H1 (cell line): ENCODE measurements around the gene CACNA1C. TPM values are rescaled to one million over a fixed set of nuclear protein-coding genes. Genes with fewer than 3 reads are reported as not detected.

Experiments used
- CTCF ChIA-PET: fragments of 300-600 bp; sonication (Branson Sonifier 250); formaldehyde crosslinking; loops from one replicate; lab custom pipeline; 2021; ENCODE audit not compliant: partially characterized antibody; lab: Charles Lee
- POLR2A ChIA-PET: fragments of 300-600 bp; sonication (Branson Sonifier 250); formaldehyde crosslinking; loops from one replicate; lab custom pipeline; 2021; ENCODE audit warnings: inconsistent platforms; ENCODE audit not compliant: partially characterized antibody; lab: Charles Lee
- DNase-seq, 2 experiments: peaks; one replicate each; pipeline versions ENCODE4 v3.0.0 to v3.0.0-alpha.2; 2010 to 2022; ENCODE audit warnings: low spot score in 2 of 2, low read depth in 1 of 2, mixed read lengths in 1 of 2
- FAIRE-seq: peaks from 2 replicates; lab custom pipeline; 2011; peaks lifted over from hg19 to GRCh38; lab: Jason Lieb, UNC
- H2AFZ ChIP-seq: 2 replicates; pipeline ENCODE4 v1.8.1; 2012; ENCODE audit warnings: low read length, inconsistent platforms
- H2AK5ac ChIP-seq: 2 replicates; pipeline ENCODE4 v1.6.1; 2013; ENCODE audit warnings: low read depth, low read length
- H2BK120ac ChIP-seq: replicated peaks from 2 replicates; pipeline ENCODE3; 2013; ENCODE audit warnings: low read depth, low read length, inconsistent platforms
- H2BK12ac ChIP-seq: 2 replicates; pipeline ENCODE4 v1.6.1; 2013; ENCODE audit warnings: low read depth, low read length
- H2BK15ac ChIP-seq: 2 replicates; pipeline ENCODE4 v1.6.1; 2013; ENCODE audit warnings: low read length
- H2BK20ac ChIP-seq: 2 replicates; pipeline ENCODE4 v1.6.1; 2013; ENCODE audit warnings: low read length
- H2BK5ac ChIP-seq: 2 replicates; pipeline ENCODE4 v1.6.1; 2013; ENCODE audit warnings: low read depth, low read length
- H3K14ac ChIP-seq: 2 replicates; pipeline ENCODE4 v1.6.1; 2013; ENCODE audit warnings: inconsistent platforms; ENCODE audit not compliant: insufficient read length
- H3K18ac ChIP-seq: 2 replicates; pipeline ENCODE4 v1.6.1; 2013; ENCODE audit warnings: low read length; ENCODE audit errors: extremely low read depth
- H3K23ac ChIP-seq: 2 replicates; pipeline ENCODE4 v1.6.1; 2013; ENCODE audit warnings: inconsistent platforms; ENCODE audit not compliant: insufficient read length
- H3K23me2 ChIP-seq: 2 replicates; pipeline ENCODE4 v1.6.1; 2013; ENCODE audit warnings: low read depth, low read length
- H3K27ac ChIP-seq: 2 replicates; pipeline ENCODE4 v1.6.1; 2011; ENCODE audit warnings: low read depth, low read length, inconsistent platforms
- H3K27me3 ChIP-seq, 4 experiments: replicated peaks in 1 of 4; 1 replicate in 1 of 4; 2 replicates in 3 of 4; pipeline versions ENCODE4 v1.6.1 to v1.8.1; 2011 to 2013; ENCODE audit warnings: low read length in 3 of 4, mild to moderate bottlenecking in 3 of 4, inconsistent platforms in 2 of 4, mixed read lengths in 2 of 4, moderate library complexity in 1 of 4; ENCODE audit not compliant: control insufficient read depth in 3 of 4, insufficient read depth in 3 of 4; ENCODE audit errors: extremely low read depth in 1 of 4
- H3K36me3 ChIP-seq, 4 experiments: 2 replicates each; pipeline versions ENCODE4 v1.6.1 to v1.8.1; 2011 to 2013; ENCODE audit warnings: mild to moderate bottlenecking in 4 of 4, low read length in 3 of 4, moderate library complexity in 2 of 4, control low read depth in 1 of 4, inconsistent platforms in 1 of 4; ENCODE audit not compliant: insufficient read depth in 4 of 4, control insufficient read depth in 2 of 4
- H3K4ac ChIP-seq: replicated peaks from 2 replicates; pipeline ENCODE3; 2013; ENCODE audit warnings: low read length, low read depth, mixed read lengths, inconsistent platforms; ENCODE audit not compliant: insufficient read length
- H3K4me1 ChIP-seq, 4 experiments: replicated peaks in 1 of 4; 1 replicate in 1 of 4; 2 replicates in 3 of 4; pipeline versions ENCODE4 v1.6.1 to v1.8.1; 2011 to 2013; ENCODE audit warnings: low read length in 3 of 4, inconsistent platforms in 2 of 4, mixed read lengths in 1 of 4; ENCODE audit not compliant: insufficient read depth in 4 of 4, control insufficient read depth in 3 of 4
- H3K4me2 ChIP-seq, 2 experiments: 2 replicates each; pipeline versions ENCODE4 v1.6.1 to v1.8.1; 2011 to 2013; ENCODE audit warnings: low read depth in 2 of 2, low read length in 2 of 2, control low read depth in 1 of 2, inconsistent platforms in 1 of 2, mild to moderate bottlenecking in 1 of 2; ENCODE audit not compliant: insufficient read depth in 1 of 2
- H3K4me3 ChIP-seq, 4 experiments: fragments of 200-600, 300-600 bp in 1 of 4; sonication (generic), shearing (Covaris generic), sonication (Bioruptor Twin) in 1 of 4; 2 replicates each; pipeline versions ENCODE4 v1.5.1 to v1.8.1; 2011 to 2016; ENCODE audit warnings: low read length in 4 of 4, low read depth in 3 of 4, control low read depth in 2 of 4, inconsistent platforms in 2 of 4, mild to moderate bottlenecking in 2 of 4, mixed read lengths in 1 of 4, moderate library complexity in 1 of 4; ENCODE audit not compliant: insufficient read depth in 2 of 4; ENCODE audit errors: extremely low read depth in 1 of 4
- H3K56ac ChIP-seq: replicated peaks from 2 replicates; pipeline ENCODE3; 2013; ENCODE audit warnings: low read depth, mild to moderate bottlenecking, mixed read lengths, low read length, inconsistent platforms; ENCODE audit not compliant: insufficient read length
- H3K79me1 ChIP-seq: 2 replicates; pipeline ENCODE4 v1.6.1; 2013; ENCODE audit warnings: low read depth, low read length, control low read depth
- H3K79me2 ChIP-seq, 2 experiments: 2 replicates each; pipeline versions ENCODE4 v1.6.1 to v1.8.1; 2012 to 2013; ENCODE audit warnings: low read length in 2 of 2, mild to moderate bottlenecking in 2 of 2, inconsistent platforms in 1 of 2; ENCODE audit not compliant: insufficient read depth in 2 of 2, control insufficient read depth in 1 of 2
- H3K9ac ChIP-seq, 4 experiments: replicated peaks in 1 of 4; 1 replicate in 1 of 4; 2 replicates in 3 of 4; pipeline versions ENCODE4 v1.6.1 to v1.8.1; 2011 to 2013; ENCODE audit warnings: low read depth in 3 of 4, low read length in 3 of 4, control low read depth in 2 of 4, mild to moderate bottlenecking in 2 of 4, moderate library complexity in 2 of 4, inconsistent platforms in 1 of 4; ENCODE audit errors: extremely low read depth in 1 of 4
- H3K9me3 ChIP-seq, 2 experiments: 2 replicates each; pipeline versions ENCODE4 v1.6.1 to v1.8.1; 2012 to 2013; ENCODE audit warnings: mild to moderate bottlenecking in 2 of 2, moderate library complexity in 2 of 2, control low read depth in 1 of 2, inconsistent platforms in 1 of 2, low read depth in 1 of 2, low read length in 1 of 2, mixed read lengths in 1 of 2; ENCODE audit not compliant: insufficient read depth in 2 of 2
- H4K20me1 ChIP-seq, 2 experiments: replicated peaks in 1 of 2; 2 replicates each; pipeline versions ENCODE3 to v1.8.1; 2011 to 2013; ENCODE audit warnings: inconsistent platforms in 2 of 2, low read length in 2 of 2, mild to moderate bottlenecking in 1 of 2; ENCODE audit not compliant: insufficient read depth in 2 of 2, control insufficient read depth in 1 of 2
- H4K5ac ChIP-seq: 2 replicates; pipeline ENCODE4 v1.6.1; 2013; ENCODE audit warnings: low read length, low read depth, mixed read lengths, inconsistent platforms; ENCODE audit not compliant: insufficient read length
- H4K8ac ChIP-seq: 2 replicates; pipeline ENCODE4 v1.8.0; 2013; ENCODE audit warnings: mild to moderate bottlenecking, moderate library complexity, low read length, inconsistent platforms; ENCODE audit not compliant: insufficient read depth; ENCODE audit errors: extremely low read depth
- H4K91ac ChIP-seq: replicated peaks from 2 replicates; pipeline ENCODE3; 2013; ENCODE audit warnings: low read length, mixed read lengths, inconsistent platforms; ENCODE audit not compliant: insufficient read length
- BCL11A ChIP-seq, 2 experiments: IDR thresholded peaks; one replicate each; pipeline ENCODE4 v1.6.1; 2011; ENCODE audit warnings: low read depth in 2 of 2, low read length in 2 of 2, mild to moderate bottlenecking in 2 of 2
- CEBPB ChIP-seq: IDR thresholded peaks from 2 replicates; pipeline ENCODE4 v1.6.1; 2012; ENCODE audit warnings: low read depth, low read length
- E2F6 ChIP-seq: IDR thresholded peaks from 2 replicates; pipeline ENCODE4 v1.6.1; 2012; ENCODE audit warnings: inconsistent platforms
- FOSL1 ChIP-seq: IDR thresholded peaks from 2 replicates; pipeline ENCODE4 v1.6.1; 2011; ENCODE audit warnings: mild to moderate bottlenecking, low read depth, low read length, moderate library complexity; ENCODE audit not compliant: insufficient read depth
- JUND ChIP-seq: IDR thresholded peaks from 2 replicates; pipeline ENCODE4 v1.6.1; 2011; ENCODE audit warnings: mild to moderate bottlenecking, improper control_type of control experiment, low read length
- NANOG ChIP-seq: IDR thresholded peaks from 2 replicates; pipeline ENCODE4 v1.6.1; 2011; ENCODE audit warnings: low read length, low read depth, mild to moderate bottlenecking, inconsistent platforms; ENCODE audit not compliant: insufficient read depth, poor library complexity, severe bottlenecking
- PHF8 ChIP-seq: fragments of 200-600 bp; sonication (generic); conservative IDR thresholded peaks from 2 replicates; pipeline ENCODE4 v1.7.1; 2012; ENCODE audit warnings: low read depth, mild to moderate bottlenecking, inconsistent platforms, low read length, moderate library complexity
- SIN3A ChIP-seq, 2 experiments: IDR thresholded peaks in 1 of 2; conservative IDR thresholded peaks in 1 of 2; 2 replicates each; pipeline ENCODE4 v1.6.1; 2011 to 2012; ENCODE audit warnings: low read length in 2 of 2, improper control_type of control experiment in 1 of 2, low read depth in 1 of 2, mild to moderate bottlenecking in 1 of 2
- TAF7 ChIP-seq: optimal IDR thresholded peaks from 2 replicates; pipeline ENCODE3; 2011; ENCODE audit warnings: low read depth, mild to moderate bottlenecking, inconsistent platforms, low read length, moderate library complexity, borderline replicate concordance
- TCF12 ChIP-seq: IDR thresholded peaks from 2 replicates; pipeline ENCODE4 v1.6.1; 2011; ENCODE audit warnings: low read depth, mild to moderate bottlenecking, low read length
- TEAD4 ChIP-seq: IDR thresholded peaks from 2 replicates; pipeline ENCODE4 v1.6.1; 2012; ENCODE audit warnings: low read depth, low read length, inconsistent platforms, mixed read lengths
- YY1 ChIP-seq: IDR thresholded peaks from 2 replicates; pipeline ENCODE4 v1.6.1; 2011; ENCODE audit warnings: low read depth, mild to moderate bottlenecking, low read length
- whole genome bisulfite sequencing, 2 experiments: shearing (Covaris generic) in 1 of 2; methylation state at CpG; one replicate each; pipeline versions ENCODE4 v1.1.6 to v1.1.7; 2013 to 2015; ENCODE audit warnings: low lambda C conversion rate in 2 of 2, mixed read lengths in 2 of 2, inconsistent platforms in 1 of 2, low coverage in 1 of 2, missing lambda C conversion rate in 1 of 2; ENCODE audit not compliant: insufficient replicate concordance in 2 of 2, insufficient coverage in 1 of 2, insufficient read length in 1 of 2; ENCODE audit errors: extremely low coverage in 1 of 2, missing lambda C conversion rate in 1 of 2; 5-methylcytosine and 5-hydroxymethylcytosine counted together
- polyA plus RNA-seq, 7 experiments: library from polyadenylated mRNA; depleted of rRNA in 3 of 7; stranded (reverse) in 5 of 7; unstranded in 2 of 7; fragments of >200 nt in 5 of 7; fragments of 200-250 nt in 2 of 7; gene quantifications; 1 replicate in 5 of 7; 2 replicates in 1 of 7; 4 replicates in 1 of 7; pipeline versions ENCODE4 v1.2.1 to v1.2.3, GENCODE V29; 2011 to 2013; ENCODE audit warnings: missing spikeins in 2 of 7, mixed read lengths in 2 of 7
- total RNA-seq: library from RNA; stranded (reverse); fragmentation: NEBNext Ultra II Directional; extraction: Animal tissue kit (Norgen Biotek cat#: 25700); gene quantifications from 2 replicates; pipeline ENCODE4 v1.2.1, GENCODE V29; 2021

The CACNA1C gene
- total and polyA plus RNA-seq, 2 of the 8 experiments (the other 6 are each of a cell fraction or from before 2014, with no cell fraction given), result 1.3 TPM

- Histone ChIP-seq H3K23me2 (no peaks in the 10 kb centered on the region), H3K9me3 (no peaks in the 10 kb centered on the region), H3K79me2 (no peaks in the 10 kb centered on the region), H2AFZ (no peak overlapping the region), H3K4ac (no peak overlapping the region), H3K4me2 (no peak overlapping the region), H4K20me1 (no peaks in the 10 kb centered on the region), H3K4me1 (peaks cover 3 to 25% (median 14%) of the 10 kb centered on the region in 4 experiments; a peak in 5 of 7 replicates), H3K4me3 (no peak overlapping the region), H3K36me3 (no peaks in the 10 kb centered on the region; a peak in 1 of 8 replicates), H3K14ac (no peak overlapping the region), H2AK5ac (no peak overlapping the region), H3K18ac (no peak overlapping the region), H3K27me3 (0 out of 7 replicates have a peak, but pooled peaks cover 0 to 3% (median 0%) of the 10 kb centered on the region in 4 experiments), H2BK12ac (no peak overlapping the region), H4K8ac (no peak overlapping the region), H2BK20ac (no peak overlapping the region), H3K56ac (no peak overlapping the region), H3K27ac (no peak overlapping the region), H4K5ac (no peak overlapping the region), H3K9ac (no peak overlapping the region), H2BK5ac (no peak overlapping the region), H3K79me1 (no peaks in the 10 kb centered on the region), H3K23ac (no peak overlapping the region), H4K91ac (no peak overlapping the region), H2BK120ac (no peak overlapping the region), H2BK15ac (no peak overlapping the region)
- TF ChIP-seq SIN3A (conservative IDR thresholded peaks at IDR 0.05 in 1 of 2, IDR thresholded peaks at IDR 0.05 in 1 of 2; ENCODE audit: low read depth in 1 of 2, low read length in 2 of 2), result no peak
- no peak for TF ChIP-seq TAF7
- no peak for TF ChIP-seq TEAD4
- no peak for TF ChIP-seq BCL11A (IDR thresholded peaks at IDR 0.05; ENCODE audit: low read depth in 2 of 2, low read length in 2 of 2)
- TF ChIP-seq JUND, result no peak
- TF ChIP-seq TCF12, result no peak
- no peak for TF ChIP-seq CEBPB
- no peak for TF ChIP-seq FOSL1
- TF ChIP-seq PHF8, result no peak
- no peak for TF ChIP-seq YY1
- no peak for TF ChIP-seq E2F6
- no peak for TF ChIP-seq NANOG
- FAIRE-seq (no peak), DNase-seq (no peak)
- CTCF ChIA-PET, result interaction anchor here (0.6 to 2.6 kb wide), 13 partner anchors 8 to 990 kb away, joined by 3 to 16 read pairs (median 4); no protein-coding TSS in a partner anchor
- 91% methylated on average over 5 of the region's 5 CpGs; no CpG with 5 or more reads in 1 of the 2 experiments for WGBS, 2 experiments
- POLR2A ChIA-PET, result no interaction called here
Observed at GRCh38 chr12:2623472-2623871, 570.7 kb downstream of the CACNA1C start.
